Left cardiac atrium (tissue), 4 donors: ENCODE measurements around the gene GAST. TPM values are rescaled to one million over a fixed set of nuclear protein-coding genes. Genes with fewer than 3 reads are reported as not detected.
"Not testable (repeated sequence)": the region's sequence is repeated elsewhere in the genome, so short reads cannot be mapped to it uniquely, and the experiment has no call there.

Experiments
- ATAC-seq, 2 donors: fragments of 200-7000 bp; cut with Tn5 transposase; one replicate each; pipeline ENCODE4 v1.9.1; 2020; ENCODE audit warnings: mild to moderate bottlenecking in 2 of 2, moderate library complexity in 2 of 2
- DNase-seq: peaks from one replicate; pipeline ENCODE4 v3.0.0-alpha.2; 2020
- intact Hi-C, 2 donors: fragments of 100-400 bp; cut with DNase I; formaldehyde crosslinking; loops; one replicate each; pipeline versions ENCODE4 v1.14.1 to v1.15.1; 2022 to 2023
- long read RNA-seq: library from polyadenylated mRNA; unstranded; transcript quantifications from one replicate; pipeline ENCODE4 v2.0.0, GENCODE V29; 2021
- total RNA-seq, 2 donors: library from RNA; stranded (reverse); fragmentation: NEBNext Ultra II Directional; extraction: Animal tissue kit (Norgen Biotek cat#: 25700); gene quantifications; one replicate each; pipeline ENCODE4 v1.2.1, GENCODE V29; 2021
- donor health status: DM: no; HTN: yes; CAD: no.
- donor health status: DM: no; HTN: yes; CAD: no; lungs with severe emphysema.
- donor health status: DM: yes; HTN: yes; CAD: no.
- donor health status: Dilated cardiomyopathy.

The GAST gene, protein sequence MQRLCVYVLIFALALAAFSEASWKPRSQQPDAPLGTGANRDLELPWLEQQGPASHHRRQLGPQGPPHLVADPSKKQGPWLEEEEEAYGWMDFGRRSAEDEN
- not detected for total RNA-seq
- long read RNA-seq, result 0 reads

- intact Hi-C loops, result no loop called here
Observed at GRCh38 chr17:41711669-41712400, at the start of gene GAST. TSS of gene GAST (plus strand) at chr17:41712331. CDS start at chr17:41715437, 3,106 bp downstream.

GRCh38 chr17:41663451-41664171 is 48.5 kb upstream of the GAST start:
- DNase-seq (no peak), ATAC-seq (no peak)
- intact Hi-C loops, result loop anchor here (5.0 to 10.0 kb wide), 5 partner anchors 111 to 861 kb away; no protein-coding TSS in a partner anchor

More at GRCh38 chr17:41711669-41712400, at the start of gene GAST:
- no peak for ATAC-seq
- no peak for DNase-seq

DNA sequence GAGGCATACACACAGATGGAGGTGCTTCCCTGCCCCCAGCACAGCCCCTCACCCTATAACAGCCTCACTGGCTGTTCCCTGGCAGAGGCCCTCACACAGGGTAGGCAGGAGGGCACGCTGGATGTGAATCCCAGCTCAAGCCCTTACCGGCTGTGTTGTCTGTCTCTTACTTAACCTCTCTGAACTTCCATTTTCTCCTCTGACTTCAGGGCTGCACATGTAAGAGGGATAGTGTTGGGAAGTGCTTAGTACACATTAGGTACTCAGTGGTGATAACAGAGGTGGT is 48.0 kb upstream of the GAST start:
- DNase-seq, result no peak
- intact Hi-C loops, result loop anchor here (5.0 to 10.0 kb wide), 5 partner anchors 112 to 862 kb away; no protein-coding TSS in a partner anchor
- ATAC-seq, result no peak

DNA sequence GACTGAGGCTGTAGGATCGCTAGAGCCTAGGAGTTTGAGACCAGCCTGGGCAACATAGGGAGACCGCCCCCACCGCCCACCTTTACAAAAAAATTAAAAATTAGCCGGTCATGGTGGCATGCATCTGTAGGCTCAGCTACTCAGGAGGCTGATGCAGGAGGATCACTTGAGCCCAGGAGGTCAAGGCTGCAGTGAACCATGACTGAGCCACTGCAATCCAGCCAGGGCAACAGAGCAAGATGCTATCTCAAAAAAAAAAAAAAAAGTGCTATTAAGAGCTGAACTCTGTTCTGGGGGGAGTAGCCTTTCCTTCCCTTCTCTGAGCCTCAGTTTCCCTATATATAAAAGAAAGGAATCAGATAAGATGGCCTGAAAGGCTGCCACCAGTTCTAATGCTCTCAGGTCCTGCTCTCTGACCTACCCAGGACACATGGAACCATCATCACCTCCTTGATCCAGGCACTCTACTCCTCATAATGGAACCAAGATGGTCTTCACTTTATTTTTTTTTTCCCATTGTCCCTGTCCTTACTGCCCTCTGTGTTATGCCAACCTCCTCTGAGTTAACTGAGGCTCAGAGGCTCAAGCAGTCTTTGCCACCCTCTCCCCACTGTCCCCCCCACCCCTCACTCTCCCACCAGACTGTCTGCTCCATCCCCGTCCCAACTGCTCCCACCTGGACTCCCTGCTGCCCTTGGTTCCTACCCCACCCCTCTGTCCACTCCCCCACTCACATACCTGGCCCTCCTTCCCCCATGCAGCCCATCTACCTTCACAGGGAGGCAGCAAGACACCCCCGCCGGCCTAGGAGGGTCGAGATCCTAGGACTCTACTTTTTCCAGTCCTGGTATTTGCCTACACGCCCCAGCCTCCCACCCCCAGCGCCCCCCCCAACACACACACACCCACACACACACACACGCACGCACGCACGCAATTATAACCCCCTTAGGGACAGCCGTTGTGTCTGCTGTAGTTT is 47.3 kb upstream of the GAST start:
- intact Hi-C loops, result loop anchor here (5.0 to 10.0 kb wide), 5 partner anchors 113 to 863 kb away; no protein-coding TSS in a partner anchor
- no peak for ATAC-seq
- DNase-seq, result no peak

DNA sequence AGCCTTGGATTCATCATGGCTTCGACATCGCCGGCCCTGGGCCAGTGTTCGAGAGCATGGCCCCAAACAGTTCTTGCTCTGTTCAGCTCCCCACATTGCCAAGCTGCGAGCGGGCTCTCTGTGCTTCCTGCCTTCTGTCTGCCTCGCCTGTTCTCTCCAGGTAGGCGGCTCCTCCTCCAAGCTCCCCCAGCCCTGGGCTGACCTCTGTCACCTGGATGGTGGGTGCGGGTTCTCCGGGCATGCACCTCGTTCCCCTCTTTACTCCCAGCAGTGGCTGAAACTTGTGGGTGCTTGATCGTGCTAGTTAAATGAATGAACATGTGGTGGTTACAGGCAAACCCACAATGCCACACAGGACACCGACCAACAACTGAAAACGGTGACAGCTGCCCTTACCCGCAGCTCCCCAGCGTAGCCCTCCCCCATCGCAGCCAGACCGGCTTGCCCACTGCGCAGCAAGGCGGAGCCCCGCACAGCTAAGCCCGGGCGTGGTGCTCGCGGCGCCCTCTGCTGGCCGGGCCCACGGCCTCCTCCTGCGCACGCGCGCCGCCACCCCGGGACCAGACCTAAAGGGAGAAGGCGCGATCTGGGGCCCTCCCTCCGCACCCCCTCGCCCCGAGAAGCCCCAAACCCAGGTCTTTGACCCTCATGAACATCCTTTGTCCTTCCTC is 46.4 kb upstream of the GAST start:
- ATAC-seq (peak; percentile 95), DNase-seq (peak; percentile 91)
- intact Hi-C loops, result loop anchor here in 1 of 2 donors (10.0 kb wide), 1 partner anchor 761 kb away; no protein-coding TSS in a partner anchor

DNA sequence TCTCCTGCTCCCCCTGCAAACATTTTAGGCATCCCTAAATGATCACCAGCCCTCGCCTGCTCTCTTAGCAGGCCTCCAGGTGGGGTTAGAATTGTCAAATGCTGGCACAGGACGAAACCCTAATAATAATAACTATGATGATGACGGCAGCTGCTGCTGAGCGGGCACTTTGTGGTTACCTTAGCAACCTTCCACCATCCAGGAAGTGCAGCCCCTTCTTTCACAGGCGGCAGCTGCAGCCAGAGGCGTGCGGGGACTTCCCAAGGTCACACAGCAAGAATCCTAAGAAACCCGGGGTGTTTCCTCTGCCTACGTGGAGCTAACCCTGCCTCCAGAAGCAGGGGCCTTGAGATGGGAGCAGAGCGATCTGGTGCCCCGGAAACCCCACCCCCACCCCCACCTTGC is 45.9 kb upstream of the GAST start:
- ATAC-seq, result peak; percentile 18 to 25
- intact Hi-C loops, result loop anchor here in 1 of 2 donors (10.0 kb wide), 1 partner anchor 761 kb away; no protein-coding TSS in a partner anchor
- no peak for DNase-seq

- ATAC-seq (peak; percentile 84), DNase-seq (peak; percentile 88)
- intact Hi-C loops, result loop anchor here in 1 of 2 donors (10.0 kb wide), 1 partner anchor 762 kb away; no protein-coding TSS in a partner anchor
Observed at GRCh38 chr17:41666708-41667279, 45.3 kb upstream of the GAST start.

DNA sequence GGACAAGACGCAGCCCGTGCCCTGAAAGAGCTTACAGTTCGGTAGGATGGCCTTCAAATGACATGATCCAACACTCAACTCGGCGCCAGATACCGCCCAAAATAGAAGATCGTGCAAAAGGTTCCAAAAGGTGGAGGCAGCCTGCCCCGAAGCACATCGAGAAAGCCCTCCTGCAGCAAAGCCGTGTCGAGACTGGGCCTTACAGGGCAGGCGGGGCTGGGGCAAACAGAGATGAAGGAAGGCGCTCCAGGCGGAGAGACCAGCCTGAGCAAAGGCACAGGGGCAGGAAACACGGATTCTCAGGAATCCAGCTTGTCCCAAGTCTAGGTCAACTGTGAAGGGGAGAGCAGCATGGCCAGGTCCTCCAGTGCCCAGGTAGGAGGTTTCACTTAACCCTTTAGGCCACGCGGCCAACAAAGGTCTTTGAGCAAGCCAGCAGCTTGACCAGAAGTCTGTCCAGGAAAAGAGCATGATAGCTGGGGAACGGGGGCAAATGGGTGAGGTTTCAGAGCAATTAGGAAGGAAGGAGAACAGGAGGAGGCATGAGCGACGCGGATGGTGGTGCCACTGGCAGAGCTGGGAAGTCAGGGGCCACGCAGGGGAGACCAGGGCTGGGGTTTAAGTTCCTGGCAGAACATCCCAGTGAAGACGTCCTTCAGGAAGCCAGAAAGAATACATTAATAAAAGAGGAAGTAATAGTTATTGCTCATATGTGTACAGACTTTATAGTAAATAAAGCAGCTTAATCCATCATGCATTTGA is 44.7 kb upstream of the GAST start:
- no peak for ATAC-seq
- intact Hi-C loops, result loop anchor here in 1 of 2 donors (10.0 kb wide), 1 partner anchor 763 kb away; no protein-coding TSS in a partner anchor
- no peak for DNase-seq

DNA sequence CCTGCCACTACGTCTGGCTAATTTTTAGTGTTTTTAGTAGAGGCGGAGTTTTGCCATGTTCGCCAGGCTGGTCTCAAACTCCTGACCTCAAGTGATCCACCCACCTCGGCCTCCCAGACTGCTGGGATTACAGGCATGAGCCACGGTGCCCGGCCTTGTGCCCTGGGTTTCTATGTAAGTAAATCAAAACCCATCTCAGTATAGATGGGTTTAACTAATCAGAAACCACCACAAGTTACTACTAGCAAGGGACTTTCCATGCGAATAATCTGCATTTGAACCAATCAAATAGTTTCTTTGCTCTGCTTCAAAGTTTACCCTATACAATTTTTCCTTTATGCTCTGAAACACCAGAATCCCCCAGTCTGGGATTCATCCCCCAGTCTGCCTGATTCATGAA is 40.0 kb upstream of the GAST start:
- no peak for DNase-seq
- no peak for ATAC-seq
- intact Hi-C loops, result no loop called here

GRCh38 chr17:41675157-41676057 is 36.7 kb upstream of the GAST start:
- DNase-seq, ATAC-seq, intact Hi-C loops: not testable (repeated sequence)

DNA sequence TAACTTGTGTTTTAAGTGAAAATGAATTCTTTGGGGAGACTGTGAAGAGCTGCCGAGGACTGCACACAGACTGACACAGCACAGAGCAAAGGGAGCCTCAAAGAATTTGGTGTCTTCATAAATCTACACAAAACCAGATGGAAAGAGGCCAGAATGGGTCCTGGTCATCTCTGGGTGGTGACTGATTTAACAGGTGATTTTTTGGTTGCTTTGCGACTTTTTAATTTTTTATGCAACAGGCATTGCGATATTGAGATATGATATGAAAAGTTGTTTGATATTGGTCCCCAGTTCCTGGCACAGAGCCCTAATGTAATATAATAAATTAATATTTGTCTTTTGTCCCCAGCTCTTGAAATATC is 36.1 kb upstream of the GAST start:
- intact Hi-C loops, result no loop called here
- no peak for ATAC-seq
- no peak for DNase-seq

DNA sequence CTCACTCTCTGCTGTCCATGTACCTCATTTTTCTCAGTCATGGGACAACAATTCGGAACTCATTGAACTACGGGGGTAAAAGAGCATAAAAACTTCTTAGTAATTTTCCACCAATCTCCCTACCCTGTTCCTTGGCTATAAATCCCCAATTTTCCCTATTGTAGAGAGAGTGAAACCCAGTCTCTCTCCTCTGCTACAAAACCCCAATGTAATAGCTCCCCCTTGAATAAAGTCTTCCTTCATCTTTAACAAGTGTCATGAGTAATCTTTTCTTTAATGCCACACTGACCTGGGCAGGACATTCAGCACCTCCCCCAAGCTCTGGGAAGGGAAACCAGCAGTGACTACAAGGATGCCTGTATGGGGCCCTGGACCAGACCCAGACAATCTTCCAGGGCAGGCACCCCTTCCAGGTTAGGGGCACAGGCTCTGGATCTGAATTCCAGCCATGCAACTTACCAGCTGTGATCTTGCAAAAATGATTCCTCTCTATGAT is 33.7 kb upstream of the GAST start:
- intact Hi-C loops, result no loop called here
- ATAC-seq (peak; percentile 31 to 36), DNase-seq (no peak)

DNA sequence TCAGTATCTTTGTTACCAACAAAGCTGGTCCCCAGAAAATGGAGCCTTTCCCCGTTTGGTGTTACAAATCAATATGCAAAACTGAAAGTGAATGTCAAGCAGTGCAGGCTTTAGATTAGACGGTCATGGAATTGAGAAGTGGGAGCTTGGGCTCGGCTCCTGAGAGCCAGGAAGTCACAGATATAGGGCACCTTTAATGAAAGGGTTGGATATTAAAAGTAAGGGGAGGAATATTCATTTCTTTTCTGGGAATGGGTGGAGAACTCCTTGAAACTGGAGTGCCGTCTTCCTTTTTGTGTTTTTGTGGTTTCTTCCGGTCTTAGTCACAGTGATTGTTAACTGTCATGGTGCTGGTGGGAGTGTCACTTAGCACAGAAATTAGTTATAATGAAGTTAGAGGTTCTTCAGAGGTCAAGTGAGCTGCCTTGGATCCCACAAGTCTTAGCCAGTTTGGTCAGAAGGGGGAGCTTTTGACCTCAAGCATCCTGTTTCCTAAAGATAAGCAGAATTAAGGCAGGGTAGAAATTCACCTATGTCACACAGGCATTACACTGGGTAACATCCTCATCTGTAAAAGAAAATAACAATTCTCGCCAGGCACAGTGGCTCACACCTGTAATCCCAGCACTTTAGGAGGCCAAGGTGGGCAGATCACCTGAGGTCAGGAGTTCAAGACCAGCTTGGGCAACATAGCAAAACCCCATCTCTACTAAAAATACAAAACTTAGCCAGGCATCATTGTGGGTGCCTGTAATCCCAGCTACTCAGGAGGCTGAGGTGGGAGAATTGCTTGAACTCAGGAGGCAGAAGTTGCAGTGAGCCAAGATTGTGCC is 33.0 kb upstream of the GAST start:
- ATAC-seq (peak; percentile 65 to 73), DNase-seq (no peak)
- intact Hi-C loops, result no loop called here

DNA sequence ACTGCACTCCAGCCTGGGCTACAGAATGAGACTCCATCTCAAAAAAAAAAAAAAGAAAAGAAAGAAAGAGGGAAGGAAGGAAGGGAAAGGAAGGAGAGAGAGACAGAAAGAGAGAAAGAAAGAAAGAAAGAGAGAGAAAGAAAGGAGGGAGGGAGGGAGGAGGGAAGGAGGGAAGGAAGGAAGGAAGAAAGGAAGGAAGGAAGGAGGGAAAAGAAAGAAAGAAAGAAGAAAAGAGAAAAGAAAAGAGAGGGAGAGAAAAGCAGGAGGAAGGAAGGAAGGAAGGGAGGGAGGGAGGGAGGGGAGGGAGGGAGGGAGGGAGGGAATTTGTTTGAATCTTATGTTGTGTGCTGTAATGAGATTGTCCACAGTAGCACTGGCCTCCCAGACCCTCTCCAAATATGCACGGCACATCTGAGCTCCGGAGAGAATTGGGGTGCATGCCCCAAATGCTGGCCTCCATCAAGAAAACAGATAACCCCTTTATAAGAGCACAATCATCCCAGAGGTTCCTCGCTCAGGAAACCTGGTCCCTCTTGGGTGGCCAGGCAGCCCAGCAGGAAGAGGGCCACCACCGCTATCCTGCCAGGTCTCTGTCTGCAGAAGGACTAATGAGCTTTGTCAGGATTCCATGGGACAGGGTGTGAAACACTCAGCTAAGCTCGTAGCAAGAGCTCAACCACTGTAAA is 32.2 kb upstream of the GAST start:
- DNase-seq, result no peak
- intact Hi-C loops, result no loop called here
- ATAC-seq, result no peak
